T-helper 17 cell (primary cell): ENCODE data around the gene S100PBP. TPM values are rescaled to one million over a fixed set of nuclear protein-coding genes. Genes with fewer than 3 reads are reported as not detected.

Experiments used
- ATAC-seq: fragments of 150-1000 bp; cut with Tn5 transposase; 2 replicates; pipeline ENCODE4 v1.10.0; 2021; ENCODE audit warnings: mild to moderate bottlenecking, moderate library complexity
- DNase-seq, 3 donors: peaks; one replicate each; pipeline versions ENCODE4 v3.0.0 to v3.0.0-alpha.2; 2020 to 2021
- H3K9me3 ChIP-seq: one replicate; pipeline ENCODE4 v1.7.0; 2013; ENCODE audit warnings: low read length, mild to moderate bottlenecking; ENCODE audit not compliant: control insufficient read depth, poor library complexity, severe bottlenecking
- H3K27ac Mint-ChIP-seq: one replicate; pipeline ENCODE4 v1.8.0; 2022; ENCODE audit warnings: mild to moderate bottlenecking, moderate library complexity, mixed read lengths
- H3K27me3 Mint-ChIP-seq: one replicate; pipeline ENCODE4 v1.8.0; 2022; ENCODE audit warnings: mixed read lengths
- H3K36me3 Mint-ChIP-seq: one replicate; pipeline ENCODE4 v1.8.0; 2022; ENCODE audit warnings: low read depth, mixed read lengths
- H3K4me1 Mint-ChIP-seq: one replicate; pipeline ENCODE4 v1.8.0; 2022; ENCODE audit warnings: mild to moderate bottlenecking, mixed read lengths
- H3K4me3 Mint-ChIP-seq: one replicate; pipeline ENCODE4 v1.8.0; 2022; ENCODE audit warnings: mild to moderate bottlenecking, moderate library complexity, mixed read lengths
- total RNA-seq, 4 donors: library from RNA in 2 of 4; stranded (reverse) in 2 of 4; gene quantifications; one replicate each; pipeline ENCODE4 v1.2.3 and lab custom pipeline; 2022 to 2026

S100PBP gene
- total RNA-seq: 10 to 100 TPM; 32.5 to 35.5 TPM
- 38.0 to 49.7 reads per million in 2 donors for total RNA-seq (lab: John Stamatoyannopoulos, UW)

GRCh38 chr1:32817159-32817814 lies at the start of gene S100PBP, which contains the start of gene YARS1:
Gene S100PBP, plus strand, starts transcription at chr1:32817653. Its CDS starts 8,447 bp downstream, at chr1:32826100.
Gene YARS1, minus strand, starts transcription at chr1:32817358. Its CDS starts 114 bp downstream, at chr1:32817244.
- H3K4me3 Mint-ChIP-seq: peak within 1 kb of the TSS; percentile 95

GRCh38 chr1:32768110-32768850 lies 49.2 kb upstream of the S100PBP start:
- DNase-seq (no peak), ATAC-seq (no peak)
- H3K9me3 ChIP-seq: no peaks in the 10 kb centered on the region
- H3K36me3 Mint-ChIP-seq: peaks cover under 1% of the 10 kb centered on the region
- no peak overlapping the region for H3K4me3 Mint-ChIP-seq
- H3K27me3 Mint-ChIP-seq: no peaks in the 10 kb centered on the region
- H3K27ac Mint-ChIP-seq: no peak overlapping the region
- peaks cover 8% of the 10 kb centered on the region for H3K4me1 Mint-ChIP-seq

More at GRCh38 chr1:32817159-32817814, at the start of gene S100PBP, which contains the start of gene YARS1:
- DNase-seq (peak; percentile 98 to 100 (median 99)), ATAC-seq (peak; percentile 96)
- peaks cover 39% of the 10 kb centered on the region for H3K4me1 Mint-ChIP-seq
- H3K9me3 ChIP-seq: no peaks in the 10 kb centered on the region
- no peaks in the 10 kb centered on the region for H3K27me3 Mint-ChIP-seq
- H3K27ac Mint-ChIP-seq: peak within 1 kb of the TSS; percentile 94
- peaks cover 6% of the 10 kb centered on the region for H3K36me3 Mint-ChIP-seq

- Mint-ChIP-seq H3K27ac (no peak overlapping the region), H3K4me3 (no peak overlapping the region), H3K27me3 (no peaks in the 10 kb centered on the region), H3K36me3 (no peaks in the 10 kb centered on the region), H3K4me1 (peaks cover 12% of the 10 kb centered on the region)
- no peaks in the 10 kb centered on the region for H3K9me3 ChIP-seq
- no peak for ATAC-seq
- DNase-seq: no peak
These were observed 47.8 kb upstream of the S100PBP start for GRCh38 chr1:32769524-32770220.

GRCh38 chr1:32770221-32770731 lies 47.2 kb upstream of the S100PBP start:
- no peak overlapping the region for H3K27ac Mint-ChIP-seq
- H3K4me3 Mint-ChIP-seq: no peak overlapping the region
- no peaks in the 10 kb centered on the region for H3K36me3 Mint-ChIP-seq
- H3K9me3 ChIP-seq: no peaks in the 10 kb centered on the region
- ATAC-seq: no peak
- peaks cover 12% of the 10 kb centered on the region for H3K4me1 Mint-ChIP-seq
- H3K27me3 Mint-ChIP-seq: no peaks in the 10 kb centered on the region
- DNase-seq: no peak

- DNase-seq (no peak), ATAC-seq (no peak)
- Mint-ChIP-seq H3K4me3 (no peak overlapping the region), H3K4me1 (peaks cover 12% of the 10 kb centered on the region), H3K27me3 (no peaks in the 10 kb centered on the region), H3K27ac (no peak overlapping the region), H3K36me3 (no peaks in the 10 kb centered on the region)
- H3K9me3 ChIP-seq: no peaks in the 10 kb centered on the region
These were observed 46.5 kb upstream of the S100PBP start for GRCh38 chr1:32770741-32771548.

- no peaks in the 10 kb centered on the region for H3K9me3 ChIP-seq
- H3K4me1 Mint-ChIP-seq: peaks cover 12% of the 10 kb centered on the region
- H3K27ac Mint-ChIP-seq: peak overlapping the region; percentile 29
- ATAC-seq: no peak
- no peak for DNase-seq
- H3K4me3 Mint-ChIP-seq: no peak overlapping the region
- no peaks in the 10 kb centered on the region for H3K27me3 Mint-ChIP-seq
- no peaks in the 10 kb centered on the region for H3K36me3 Mint-ChIP-seq
These were observed 45.7 kb upstream of the S100PBP start for GRCh38 chr1:32771561-32772280.

- no peaks in the 10 kb centered on the region for H3K9me3 ChIP-seq
- no peak for ATAC-seq
- no peak for DNase-seq
- no peaks in the 10 kb centered on the region for H3K27me3 Mint-ChIP-seq
- H3K4me1 Mint-ChIP-seq: peaks cover 9% of the 10 kb centered on the region
- no peak overlapping the region for H3K4me3 Mint-ChIP-seq
- no peaks in the 10 kb centered on the region for H3K36me3 Mint-ChIP-seq
- H3K27ac Mint-ChIP-seq: peak overlapping the region; percentile 29
These were observed 45.0 kb upstream of the S100PBP start for GRCh38 chr1:32772281-32773017.

- Mint-ChIP-seq H3K27ac (peak overlapping the region; percentile 29), H3K4me1 (peaks cover 9% of the 10 kb centered on the region), H3K27me3 (no peaks in the 10 kb centered on the region), H3K36me3 (no peaks in the 10 kb centered on the region), H3K4me3 (no peak overlapping the region)
- ATAC-seq: peak; percentile 84
- peak; percentile 54 to 65 (median 57) for DNase-seq
- no peaks in the 10 kb centered on the region for H3K9me3 ChIP-seq
These were observed 44.3 kb upstream of the S100PBP start for GRCh38 chr1:32773018-32773763.

- peak overlapping the region; percentile 57 for H3K27ac Mint-ChIP-seq
- ATAC-seq: no peak
These were observed 43.5 kb upstream of the S100PBP start for GRCh38 chr1:32773764-32774463.

GRCh38 chr1:32774464-32774808 lies 43.0 kb upstream of the S100PBP start:
- Mint-ChIP-seq H3K4me3 (no peak overlapping the region), H3K27me3 (no peaks in the 10 kb centered on the region), H3K4me1 (peaks cover 9% of the 10 kb centered on the region), H3K27ac (peak overlapping the region; percentile 57), H3K36me3 (no peaks in the 10 kb centered on the region)
- ATAC-seq: no peak
- no peaks in the 10 kb centered on the region for H3K9me3 ChIP-seq
- DNase-seq: no peak

More at GRCh38 chr1:32773764-32774463, 43.5 kb upstream of the S100PBP start:
- H3K9me3 ChIP-seq: no peaks in the 10 kb centered on the region
- no peak for DNase-seq
- peaks cover 9% of the 10 kb centered on the region for H3K4me1 Mint-ChIP-seq
- H3K27me3 Mint-ChIP-seq: no peaks in the 10 kb centered on the region
- no peak overlapping the region for H3K4me3 Mint-ChIP-seq
- H3K36me3 Mint-ChIP-seq: no peaks in the 10 kb centered on the region
